ENCODE results near the gene XIST. TPM values are rescaled to one million over a fixed set of nuclear protein-coding genes. Genes with fewer than 3 reads are reported as not detected.

The XIST gene
- total and polyA plus RNA-seq, 4 donors, result 0.93 to 225 (median 65.0) TPM; not detected in 1

- Histone ChIP-seq H3K36me3 (ENCODE audit: control insufficient read depth in 4 of 4, insufficient read depth in 3 of 4, low read depth in 1 of 4, low read length in 3 of 4) (no peaks in the 10 kb centered on the region), H3K9ac (ENCODE audit: low read depth in 1 of 2, low read length in 2 of 2) (no peak overlapping the region), H3K4me3 (ENCODE audit: low read depth in 1 of 3, low read length in 3 of 3) (peak overlapping the region in 2 of 3 donors; percentile 33 to 74), H3K9me3 (ENCODE audit: control insufficient read depth in 4 of 4, low read length in 3 of 4) (no peaks in the 10 kb centered on the region), H3K4me1 (ENCODE audit: control insufficient read depth in 4 of 4, insufficient read depth in 4 of 4, low read length in 3 of 4) (peaks cover 0 to 41% (median 37%) of the 10 kb centered on the region in 4 donors), H3K27ac (ENCODE audit: low read depth in 1 of 2, low read length in 2 of 2) (peak overlapping the region in 1 of 2 donors; percentile 73), H3K27me3 (ENCODE audit: control insufficient read depth in 4 of 4, insufficient read depth in 4 of 4, low read length in 3 of 4) (no peaks in the 10 kb centered on the region)
- WGBS, result 50% methylated on average over 5 of the region's 5 CpGs
- TF ChIP-seq, protein P1, sequence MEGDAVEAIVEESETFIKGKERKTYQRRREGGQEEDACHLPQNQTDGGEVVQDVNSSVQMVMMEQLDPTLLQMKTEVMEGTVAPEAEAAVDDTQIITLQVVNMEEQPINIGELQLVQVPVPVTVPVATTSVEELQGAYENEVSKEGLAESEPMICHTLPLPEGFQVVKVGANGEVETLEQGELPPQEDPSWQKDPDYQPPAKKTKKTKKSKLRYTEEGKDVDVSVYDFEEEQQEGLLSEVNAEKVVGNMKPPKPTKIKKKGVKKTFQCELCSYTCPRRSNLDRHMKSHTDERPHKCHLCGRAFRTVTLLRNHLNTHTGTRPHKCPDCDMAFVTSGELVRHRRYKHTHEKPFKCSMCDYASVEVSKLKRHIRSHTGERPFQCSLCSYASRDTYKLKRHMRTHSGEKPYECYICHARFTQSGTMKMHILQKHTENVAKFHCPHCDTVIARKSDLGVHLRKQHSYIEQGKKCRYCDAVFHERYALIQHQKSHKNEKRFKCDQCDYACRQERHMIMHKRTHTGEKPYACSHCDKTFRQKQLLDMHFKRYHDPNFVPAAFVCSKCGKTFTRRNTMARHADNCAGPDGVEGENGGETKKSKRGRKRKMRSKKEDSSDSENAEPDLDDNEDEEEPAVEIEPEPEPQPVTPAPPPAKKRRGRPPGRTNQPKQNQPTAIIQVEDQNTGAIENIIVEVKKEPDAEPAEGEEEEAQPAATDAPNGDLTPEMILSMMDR (IDR thresholded peaks at IDR 0.05; ENCODE audit: low read depth, low read length, missing input control), result peak; percentile 26
- no peak for TF ChIP-seq JUND (IDR thresholded peaks at IDR 0.05)
- TF ChIP-seq RAD21 (IDR thresholded peaks at IDR 0.05), result peak; percentile 46 to 68
- DNase-seq (ENCODE audit: low spot score), result no peak
Observed at GRCh38 chrX:73850124-73851013, 2.1 kb downstream of the XIST start.

DNA sequence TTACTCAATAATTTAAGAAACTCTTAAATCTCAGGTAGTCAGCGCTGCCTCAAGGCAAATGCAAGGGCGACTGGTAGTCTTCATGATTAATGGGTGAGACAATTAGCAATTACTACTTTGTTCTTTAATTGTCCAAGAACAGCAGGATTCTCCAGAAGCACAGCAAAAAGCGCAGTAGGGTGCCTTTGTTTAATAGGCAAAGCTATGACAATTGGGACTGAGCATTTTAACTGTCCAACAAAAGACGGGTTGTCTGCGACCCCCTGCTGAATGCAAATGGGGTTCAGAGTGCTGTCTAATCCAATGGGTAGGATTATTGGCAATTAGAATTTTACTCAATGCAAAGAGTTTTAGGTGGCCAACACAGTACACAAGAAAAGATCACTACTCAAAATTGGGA lies 3.4 kb downstream of the XIST start:
- DNase-seq (ENCODE audit: low spot score), result no peak
- H3K9me3 ChIP-seq (ENCODE audit: control insufficient read depth in 4 of 4, low read length in 3 of 4), result no peaks in the 10 kb centered on the region
- no peaks in the 10 kb centered on the region for H3K27me3 ChIP-seq (ENCODE audit: control insufficient read depth in 4 of 4, insufficient read depth in 4 of 4, low read length in 3 of 4)
- peaks cover 0 to 52% (median 44%) of the 10 kb centered on the region in 4 donors for H3K4me1 ChIP-seq (ENCODE audit: control insufficient read depth in 4 of 4, insufficient read depth in 4 of 4, low read length in 3 of 4)
- no peaks in the 10 kb centered on the region for H3K36me3 ChIP-seq (ENCODE audit: control insufficient read depth in 4 of 4, insufficient read depth in 3 of 4, low read depth in 1 of 4, low read length in 3 of 4)
- WGBS, result 81% methylated on average over 5 of the region's 5 CpGs
- H3K27ac ChIP-seq (ENCODE audit: low read depth in 1 of 2, low read length in 2 of 2), result no peak overlapping the region
- H3K4me3 ChIP-seq (ENCODE audit: low read depth in 1 of 3, low read length in 3 of 3), result peak overlapping the region in 2 of 3 donors; percentile 18 to 44
- TF ChIP-seq, protein P2, sequence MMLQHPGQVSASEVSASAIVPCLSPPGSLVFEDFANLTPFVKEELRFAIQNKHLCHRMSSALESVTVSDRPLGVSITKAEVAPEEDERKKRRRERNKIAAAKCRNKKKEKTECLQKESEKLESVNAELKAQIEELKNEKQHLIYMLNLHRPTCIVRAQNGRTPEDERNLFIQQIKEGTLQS (IDR thresholded peaks at IDR 0.05), result no peak
- no peak for TF ChIP-seq SP1 (IDR thresholded peaks at IDR 0.05)
- no peak for TF ChIP-seq FOXA1 (IDR thresholded peaks at IDR 0.05)
- no peak for TF ChIP-seq HNF4G (IDR thresholded peaks at IDR 0.05)
- TF ChIP-seq, protein P3, sequence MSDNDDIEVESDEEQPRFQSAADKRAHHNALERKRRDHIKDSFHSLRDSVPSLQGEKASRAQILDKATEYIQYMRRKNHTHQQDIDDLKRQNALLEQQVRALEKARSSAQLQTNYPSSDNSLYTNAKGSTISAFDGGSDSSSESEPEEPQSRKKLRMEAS (IDR thresholded peaks at IDR 0.05), result no peak
- no peak for TF ChIP-seq JUND (IDR thresholded peaks at IDR 0.05)
- TF ChIP-seq RAD21 (IDR thresholded peaks at IDR 0.05), result no peak
- TF ChIP-seq, protein P4, sequence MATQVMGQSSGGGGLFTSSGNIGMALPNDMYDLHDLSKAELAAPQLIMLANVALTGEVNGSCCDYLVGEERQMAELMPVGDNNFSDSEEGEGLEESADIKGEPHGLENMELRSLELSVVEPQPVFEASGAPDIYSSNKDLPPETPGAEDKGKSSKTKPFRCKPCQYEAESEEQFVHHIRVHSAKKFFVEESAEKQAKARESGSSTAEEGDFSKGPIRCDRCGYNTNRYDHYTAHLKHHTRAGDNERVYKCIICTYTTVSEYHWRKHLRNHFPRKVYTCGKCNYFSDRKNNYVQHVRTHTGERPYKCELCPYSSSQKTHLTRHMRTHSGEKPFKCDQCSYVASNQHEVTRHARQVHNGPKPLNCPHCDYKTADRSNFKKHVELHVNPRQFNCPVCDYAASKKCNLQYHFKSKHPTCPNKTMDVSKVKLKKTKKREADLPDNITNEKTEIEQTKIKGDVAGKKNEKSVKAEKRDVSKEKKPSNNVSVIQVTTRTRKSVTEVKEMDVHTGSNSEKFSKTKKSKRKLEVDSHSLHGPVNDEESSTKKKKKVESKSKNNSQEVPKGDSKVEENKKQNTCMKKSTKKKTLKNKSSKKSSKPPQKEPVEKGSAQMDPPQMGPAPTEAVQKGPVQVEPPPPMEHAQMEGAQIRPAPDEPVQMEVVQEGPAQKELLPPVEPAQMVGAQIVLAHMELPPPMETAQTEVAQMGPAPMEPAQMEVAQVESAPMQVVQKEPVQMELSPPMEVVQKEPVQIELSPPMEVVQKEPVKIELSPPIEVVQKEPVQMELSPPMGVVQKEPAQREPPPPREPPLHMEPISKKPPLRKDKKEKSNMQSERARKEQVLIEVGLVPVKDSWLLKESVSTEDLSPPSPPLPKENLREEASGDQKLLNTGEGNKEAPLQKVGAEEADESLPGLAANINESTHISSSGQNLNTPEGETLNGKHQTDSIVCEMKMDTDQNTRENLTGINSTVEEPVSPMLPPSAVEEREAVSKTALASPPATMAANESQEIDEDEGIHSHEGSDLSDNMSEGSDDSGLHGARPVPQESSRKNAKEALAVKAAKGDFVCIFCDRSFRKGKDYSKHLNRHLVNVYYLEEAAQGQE (IDR thresholded peaks at IDR 0.05), result no peak
- no peak for TF ChIP-seq YY1 (IDR thresholded peaks at IDR 0.05)
- TF ChIP-seq RXRA (IDR thresholded peaks at IDR 0.05), result no peak
- no peak for TF ChIP-seq NR2F2 (IDR thresholded peaks at IDR 0.05)
- no peak for TF ChIP-seq TAF1 (conservative IDR thresholded peaks at IDR 0.05)
- no peak overlapping the region for H3K9ac ChIP-seq (ENCODE audit: low read depth in 1 of 2, low read length in 2 of 2)
